ENCODE measurements around the gene PLEKHN1.

GRCh38 chr1:924656-925560, 41.4 kb upstream of the PLEKHN1 start:
- no peak for TF ChIP-seq CTCF (conservative IDR thresholded peaks at IDR 0.05)
- TF ChIP-seq EZH2 (IDR thresholded peaks at IDR 0.05; ENCODE audit: low read depth), result peak; percentile 95
